ENCODE measurements around the gene CKAP2L. TPM values are rescaled to one million over a fixed set of nuclear protein-coding genes. Genes with fewer than 3 reads are reported as not detected.

CKAP2L gene
- total and polyA plus RNA-seq, 9 of the 15 experiments (the other 6 are each of a cell fraction or from before 2014, with no cell fraction given), result 10.4 to 21.9 (median 14.2) TPM

- Histone ChIP-seq H3K9me1 (ENCODE audit: control insufficient read depth, insufficient read depth, low read length) (no peaks in the 10 kb centered on the region), H2AFZ (ENCODE audit: low read depth, low read length) (peak overlapping the region; percentile 79), H3K27ac (ENCODE audit: extremely low read depth, low read depth, low read length) (peak overlapping the region; percentile 92), H3K9ac (ENCODE audit: insufficient read depth in 1 of 2, low read depth in 2 of 2, low read length in 2 of 2) (peak overlapping the region; percentile 37 to 95; a peak in 2 of 4 replicates), H3K4me3 (peak overlapping the region; percentile 88), H3K27me3 (ENCODE audit: control insufficient read depth in 2 of 2, insufficient read depth in 2 of 2, low read length in 2 of 2) (no peaks in the 10 kb centered on the region), H3K9me3 (replicated peaks; ENCODE audit: control insufficient read depth, insufficient read depth, low read depth, low read length) (no peaks in the 10 kb centered on the region), H3K79me2 (ENCODE audit: control insufficient read depth, insufficient read depth, low read length) (peaks cover 29% of the 10 kb centered on the region), H3K4me2 (ENCODE audit: insufficient read depth, low read length) (peak overlapping the region; percentile 95), H3K4me1 (replicated peaks in 1 of 2; ENCODE audit: control insufficient read depth in 2 of 2, insufficient read depth in 2 of 2, low read length in 2 of 2) (peaks cover 10 to 18% of the 10 kb centered on the region in 2 experiments; a peak in 3 of 5 replicates), H4K20me1 (replicated peaks; ENCODE audit: control insufficient read depth, insufficient read depth, low read length) (no peaks in the 10 kb centered on the region), H3K36me3 (ENCODE audit: control insufficient read depth, insufficient read depth, low read length) (peaks cover 20% of the 10 kb centered on the region)
- intact Hi-C loops (cut with micrococcal nuclease), result loop anchor here (2.0 kb wide), 1 partner anchor 30 kb away; no protein-coding TSS in a partner anchor
- POLR2A ChIA-PET, result interaction anchor here (1.0 kb wide), 1 partner anchor 11 kb away, joined by 3 read pairs; no protein-coding TSS in a partner anchor
- TF ChIP-seq, protein P1, sequence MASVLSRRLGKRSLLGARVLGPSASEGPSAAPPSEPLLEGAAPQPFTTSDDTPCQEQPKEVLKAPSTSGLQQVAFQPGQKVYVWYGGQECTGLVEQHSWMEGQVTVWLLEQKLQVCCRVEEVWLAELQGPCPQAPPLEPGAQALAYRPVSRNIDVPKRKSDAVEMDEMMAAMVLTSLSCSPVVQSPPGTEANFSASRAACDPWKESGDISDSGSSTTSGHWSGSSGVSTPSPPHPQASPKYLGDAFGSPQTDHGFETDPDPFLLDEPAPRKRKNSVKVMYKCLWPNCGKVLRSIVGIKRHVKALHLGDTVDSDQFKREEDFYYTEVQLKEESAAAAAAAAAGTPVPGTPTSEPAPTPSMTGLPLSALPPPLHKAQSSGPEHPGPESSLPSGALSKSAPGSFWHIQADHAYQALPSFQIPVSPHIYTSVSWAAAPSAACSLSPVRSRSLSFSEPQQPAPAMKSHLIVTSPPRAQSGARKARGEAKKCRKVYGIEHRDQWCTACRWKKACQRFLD (CRISPR knock-in tag; IDR thresholded peaks at IDR 0.05), result 0 out of 2 replicates have a peak, but pooled peaks have one; percentile 16
- no peak for TF ChIP-seq SIRT6 (IDR thresholded peaks at IDR 0.05; ENCODE audit: low read depth, low read length)
- in situ Hi-C loops (cut with MboI), result no loop called here
- WGBS (ENCODE audit: insufficient coverage, low coverage, missing lambda C conversion rate), result 30% methylated on average over 4 of the region's 4 CpGs
- DNase-seq (ENCODE audit: extremely low read depth in 1 of 4, low spot score in 3 of 4), result no peak
- no TSS peak for BruUV-seq (replicated peaks)
- CTCF ChIA-PET (ENCODE audit: low intra/inter-chr PET ratio), result no interaction called here
- ATAC-seq, result no peak
- FAIRE-seq, result no peak
Observed at GRCh38 chr2:112765251-112765650, 842 bp upstream of the CKAP2L start.

- Histone ChIP-seq H3K36me3 (ENCODE audit: control insufficient read depth, insufficient read depth, low read length) (peaks cover 49% of the 10 kb centered on the region), H3K79me2 (ENCODE audit: control insufficient read depth, insufficient read depth, low read length) (peaks cover 29% of the 10 kb centered on the region), H3K4me3 (no peak overlapping the region), H3K27me3 (ENCODE audit: control insufficient read depth in 2 of 2, insufficient read depth in 2 of 2, low read length in 2 of 2) (no peaks in the 10 kb centered on the region), H3K9ac (ENCODE audit: insufficient read depth in 1 of 2, low read depth in 2 of 2, low read length in 2 of 2) (no peak overlapping the region), H3K9me3 (replicated peaks; ENCODE audit: control insufficient read depth, insufficient read depth, low read depth, low read length) (no peaks in the 10 kb centered on the region), H3K4me2 (ENCODE audit: insufficient read depth, low read length) (no peak overlapping the region), H2AFZ (ENCODE audit: low read depth, low read length) (no peak overlapping the region), H4K20me1 (replicated peaks; ENCODE audit: control insufficient read depth, insufficient read depth, low read length) (no peaks in the 10 kb centered on the region), H3K4me1 (replicated peaks in 1 of 2; ENCODE audit: control insufficient read depth in 2 of 2, insufficient read depth in 2 of 2, low read length in 2 of 2) (peaks cover 10 to 18% of the 10 kb centered on the region in 2 experiments; a peak in 3 of 5 replicates), H3K27ac (ENCODE audit: extremely low read depth, low read depth, low read length) (no peak overlapping the region), H3K9me1 (ENCODE audit: control insufficient read depth, insufficient read depth, low read length) (no peaks in the 10 kb centered on the region)
- 91% methylated on average over 4 of the region's 4 CpGs for WGBS (ENCODE audit: insufficient coverage, low coverage, missing lambda C conversion rate)
- no peak for ATAC-seq
- CTCF ChIA-PET (ENCODE audit: low intra/inter-chr PET ratio), result no interaction called here
- TF ChIP-seq CEBPB (tag; IDR thresholded peaks at IDR 0.05), result peak; percentile 83
- no peak for TF ChIP-seq ZKSCAN8 (CRISPR knock-in tag; IDR thresholded peaks at IDR 0.05)
- in situ Hi-C loops (cut with MboI) (no loop called here), intact Hi-C loops (cut with micrococcal nuclease) (no loop called here)
- DNase-seq (ENCODE audit: extremely low read depth in 1 of 4, low spot score in 3 of 4), result no peak
- BruUV-seq (replicated peaks), result no TSS peak
- POLR2A ChIA-PET, result interaction anchor here (0.6 to 2.0 kb wide), 3 partner anchors 12 to 171 kb away, joined by 3 to 6 read pairs (median 4); no protein-coding TSS in a partner anchor
- no peak for FAIRE-seq
Observed at GRCh38 chr2:112762276-112762675, 2.1 kb downstream of the CKAP2L start.
